ENCODE results near the gene MAEA. TPM values are rescaled to one million over a fixed set of nuclear protein-coding genes. Genes with fewer than 3 reads are reported as not detected.

MAEA gene
- total and polyA plus RNA-seq, 2 of the 8 experiments (the other 6 are each of a cell fraction or from before 2014, with no cell fraction given), result 75.8 to 133 TPM

- H3K79me2 ChIP-seq (ENCODE audit: control insufficient read depth in 1 of 2, insufficient read depth in 2 of 2, low read length in 2 of 2), result no peaks in the 10 kb centered on the region
- no peaks in the 10 kb centered on the region for H3K27me3 ChIP-seq (replicated peaks in 1 of 4; ENCODE audit: control insufficient read depth in 3 of 4, extremely low read depth in 1 of 4, insufficient read depth in 3 of 4, low read length in 3 of 4)
- no peaks in the 10 kb centered on the region for H3K79me1 ChIP-seq (ENCODE audit: low read depth, low read length)
- no peak overlapping the region for H2BK15ac ChIP-seq (ENCODE audit: low read length)
- ChIA-PET CTCF (ENCODE audit: partially characterized antibody) (interaction anchor here (1.0 to 3.0 kb wide), 7 partner anchors 10 to 253 kb away, joined by 3 to 15 read pairs (median 7); no protein-coding TSS in a partner anchor), POLR2A (ENCODE audit: partially characterized antibody) (interaction anchor here (1.5 to 1.9 kb wide), 2 partner anchors 8 to 10 kb away, joined by 3 to 7 read pairs; no protein-coding TSS in a partner anchor)
- H4K91ac ChIP-seq (replicated peaks; ENCODE audit: insufficient read length, low read length), result no peak overlapping the region
- DNase-seq (ENCODE audit: low read depth in 1 of 2, low spot score in 2 of 2) (no peak), FAIRE-seq (no peak)
- H3K23ac ChIP-seq (ENCODE audit: insufficient read length), result no peak overlapping the region
- H3K56ac ChIP-seq (replicated peaks; ENCODE audit: insufficient read length, low read depth, low read length), result no peak overlapping the region
- H3K36me3 ChIP-seq (ENCODE audit: control insufficient read depth in 2 of 4, insufficient read depth in 4 of 4, low read length in 3 of 4), result peaks cover 0 to 2% (median 0%) of the 10 kb centered on the region in 4 experiments; a peak in 1 of 8 replicates
- no peak overlapping the region for H3K4ac ChIP-seq (replicated peaks; ENCODE audit: insufficient read length, low read depth, low read length)
- no peaks in the 10 kb centered on the region; a peak in 1 of 7 replicates for H3K4me1 ChIP-seq (replicated peaks in 1 of 4; ENCODE audit: control insufficient read depth in 3 of 4, insufficient read depth in 4 of 4, low read length in 3 of 4)
- H4K5ac ChIP-seq (ENCODE audit: insufficient read length, low read depth, low read length), result no peak overlapping the region
- no peaks in the 10 kb centered on the region for H3K23me2 ChIP-seq (ENCODE audit: low read depth, low read length)
- H2BK20ac ChIP-seq (ENCODE audit: low read length), result no peak overlapping the region
- 86% methylated on average over 20 of the region's 23 CpGs; no CpG with 5 or more reads in 1 of the 2 experiments for WGBS, 2 experiments (ENCODE audit: extremely low coverage in 1 of 2, insufficient coverage in 1 of 2, insufficient read length in 1 of 2, insufficient replicate concordance in 2 of 2, low coverage in 1 of 2, low lambda C conversion rate in 2 of 2, missing lambda C conversion rate in 1 of 2)
- H3K9me3 ChIP-seq (ENCODE audit: insufficient read depth in 2 of 2, low read depth in 1 of 2, low read length in 1 of 2), result no peaks in the 10 kb centered on the region
- no peak overlapping the region for H2BK12ac ChIP-seq (ENCODE audit: low read depth, low read length)
- H3K14ac ChIP-seq (ENCODE audit: insufficient read length), result no peak overlapping the region
- H2BK120ac ChIP-seq (replicated peaks; ENCODE audit: low read depth, low read length), result no peak overlapping the region
- no peak overlapping the region for H3K27ac ChIP-seq (ENCODE audit: low read depth, low read length)
- H2AFZ ChIP-seq (ENCODE audit: low read length), result no peak overlapping the region
- no peak overlapping the region for H3K9ac ChIP-seq (replicated peaks in 1 of 4; ENCODE audit: extremely low read depth in 1 of 4, low read depth in 3 of 4, low read length in 3 of 4)
- peaks cover 0 to 6% of the 10 kb centered on the region in 2 experiments for H4K20me1 ChIP-seq (replicated peaks in 1 of 2; ENCODE audit: control insufficient read depth in 1 of 2, insufficient read depth in 2 of 2, low read length in 2 of 2)
- H3K4me2 ChIP-seq (ENCODE audit: insufficient read depth in 1 of 2, low read depth in 2 of 2, low read length in 2 of 2), result no peak overlapping the region
- H4K8ac ChIP-seq (ENCODE audit: extremely low read depth, insufficient read depth, low read length), result no peak overlapping the region
- no peak overlapping the region for H2BK5ac ChIP-seq (ENCODE audit: low read depth, low read length)
- no peak overlapping the region for H3K4me3 ChIP-seq (ENCODE audit: extremely low read depth in 1 of 4, insufficient read depth in 2 of 4, low read depth in 3 of 4, low read length in 4 of 4)
- no peak overlapping the region for H3K18ac ChIP-seq (ENCODE audit: extremely low read depth, low read length)
- no peak overlapping the region for H2AK5ac ChIP-seq (ENCODE audit: low read depth, low read length)
- no peak for TF ChIP-seq RBBP5 (IDR thresholded peaks at IDR 0.05; ENCODE audit: borderline replicate concordance, low read depth, low read length)
- TF ChIP-seq TAF1 (IDR thresholded peaks at IDR 0.05; ENCODE audit: low read depth, low read length), result no peak
- no peak for TF ChIP-seq SUZ12 (IDR thresholded peaks at IDR 0.05; ENCODE audit: low read length)
- no peak for TF ChIP-seq SIX5 (IDR thresholded peaks at IDR 0.05; ENCODE audit: low read depth, low read length)
- no peak for TF ChIP-seq TAF7 (optimal IDR thresholded peaks at IDR 0.05; ENCODE audit: borderline replicate concordance, low read depth, low read length)
- TF ChIP-seq EGR1 (IDR thresholded peaks at IDR 0.05; ENCODE audit: borderline replicate concordance, low read depth, low read length), result no peak
- no peak for TF ChIP-seq RAD21 (IDR thresholded peaks at IDR 0.05 in 1 of 2, conservative IDR thresholded peaks at IDR 0.05 in 1 of 2; ENCODE audit: low read depth in 2 of 2, low read length in 2 of 2)
- TF ChIP-seq CBX5 (IDR thresholded peaks at IDR 0.05; ENCODE audit: low read depth, low read length), result no peak
- TF ChIP-seq SIN3A (conservative IDR thresholded peaks at IDR 0.05 in 1 of 2, IDR thresholded peaks at IDR 0.05 in 1 of 2; ENCODE audit: low read depth in 1 of 2, low read length in 2 of 2), result no peak
- TF ChIP-seq E2F6 (IDR thresholded peaks at IDR 0.05), result no peak
- no peak for TF ChIP-seq CBX8 (IDR thresholded peaks at IDR 0.05; ENCODE audit: borderline replicate concordance, low read depth, low read length)
- no peak for TF ChIP-seq EP300 (IDR thresholded peaks at IDR 0.05; ENCODE audit: borderline replicate concordance in 1 of 2, low read depth in 2 of 2, low read length in 2 of 2)
These were observed 86.7 kb downstream of the MAEA start for GRCh38 chr4:1376391-1376840.

Measured in H1 (cell line).